ENCODE data around the gene RBM28. TPM values are rescaled to one million over a fixed set of nuclear protein-coding genes. Genes with fewer than 3 reads are reported as not detected.

RBM28 gene
- total RNA-seq, 1 experiment from 2014 or later, result 63.8 TPM

- TF ChIP-seq CTCF (IDR thresholded peaks at IDR 0.05; ENCODE audit: unreplicated experiment), result no peak
- no peaks in the 10 kb centered on the region for H3K9me3 Mint-ChIP-seq (ENCODE audit: unreplicated experiment)
- POLR2A ChIA-PET, result no interaction called here
- H3K4me3 Mint-ChIP-seq (ENCODE audit: unreplicated experiment), result no peak overlapping the region
- no peaks in the 10 kb centered on the region for H3K27me3 Mint-ChIP-seq (ENCODE audit: insufficient read depth, unreplicated experiment)
- no TSS peak for BruUV-seq (replicated peaks)
- CTCF ChIA-PET, result interaction anchor here (0.6 to 14.9 kb wide), 8 partner anchors 12 to 192 kb away, joined by 3 to 372 read pairs (median 10); partner anchors contain the start of gene RBM28
- H3K4me1 Mint-ChIP-seq (ENCODE audit: insufficient read depth, unreplicated experiment), result peaks cover 11% of the 10 kb centered on the region
- intact Hi-C loops (cut with micrococcal nuclease), result loop anchor here (10.0 kb wide), 1 partner anchor 825 kb away; no protein-coding TSS in a partner anchor
- no peak for DNase-seq (ENCODE audit: unreplicated experiment)
- no peak overlapping the region for H3K27ac Mint-ChIP-seq (ENCODE audit: low read depth, unreplicated experiment)
- no peaks in the 10 kb centered on the region for H3K36me3 Mint-ChIP-seq (ENCODE audit: insufficient read depth, unreplicated experiment)
Observed at GRCh38 chr7:128379900-128380479, 36.3 kb upstream of the RBM28 start.

- Mint-ChIP-seq H3K27me3 (ENCODE audit: insufficient read depth, unreplicated experiment) (no peaks in the 10 kb centered on the region), H3K36me3 (ENCODE audit: insufficient read depth, unreplicated experiment) (no peaks in the 10 kb centered on the region), H3K9me3 (ENCODE audit: unreplicated experiment) (no peaks in the 10 kb centered on the region), H3K27ac (ENCODE audit: low read depth, unreplicated experiment) (no peak overlapping the region), H3K4me1 (ENCODE audit: insufficient read depth, unreplicated experiment) (peaks cover 8% of the 10 kb centered on the region), H3K4me3 (ENCODE audit: unreplicated experiment) (no peak overlapping the region)
- DNase-seq (ENCODE audit: unreplicated experiment), result no peak
- CTCF ChIA-PET, result interaction anchor here (0.6 to 4.3 kb wide), 8 partner anchors 8 to 82 kb away, joined by 3 to 24 read pairs (median 4); no protein-coding TSS in a partner anchor
- POLR2A ChIA-PET, result no interaction called here
- BruUV-seq (replicated peaks), result no TSS peak
- intact Hi-C loops (cut with micrococcal nuclease), result no loop called here
- TF ChIP-seq CTCF (IDR thresholded peaks at IDR 0.05; ENCODE audit: unreplicated experiment), result no peak
Observed at GRCh38 chr7:128378637-128379036, 34.9 kb upstream of the RBM28 start.

GRCh38 chr7:128376077-128376476 lies 32.4 kb upstream of the RBM28 start:
- intact Hi-C loops (cut with micrococcal nuclease), result no loop called here
- H3K4me3 Mint-ChIP-seq (ENCODE audit: unreplicated experiment), result no peak overlapping the region
- H3K4me1 Mint-ChIP-seq (ENCODE audit: insufficient read depth, unreplicated experiment), result peaks cover 1% of the 10 kb centered on the region
- H3K9me3 Mint-ChIP-seq (ENCODE audit: unreplicated experiment), result no peaks in the 10 kb centered on the region
- ChIA-PET CTCF (interaction anchor here (3.5 to 4.0 kb wide), 2 partner anchors 11 to 28 kb away, joined by 17 to 24 read pairs; no protein-coding TSS in a partner anchor), POLR2A (no interaction called here)
- no peaks in the 10 kb centered on the region for H3K36me3 Mint-ChIP-seq (ENCODE audit: insufficient read depth, unreplicated experiment)
- TF ChIP-seq CTCF (IDR thresholded peaks at IDR 0.05; ENCODE audit: unreplicated experiment), result no peak
- BruUV-seq (replicated peaks), result no TSS peak
- no peaks in the 10 kb centered on the region for H3K27me3 Mint-ChIP-seq (ENCODE audit: insufficient read depth, unreplicated experiment)
- no peak overlapping the region for H3K27ac Mint-ChIP-seq (ENCODE audit: low read depth, unreplicated experiment)
- DNase-seq (ENCODE audit: unreplicated experiment), result no peak

- Mint-ChIP-seq H3K4me1 (ENCODE audit: insufficient read depth, unreplicated experiment) (no peaks in the 10 kb centered on the region), H3K4me3 (ENCODE audit: unreplicated experiment) (no peak overlapping the region), H3K9me3 (ENCODE audit: unreplicated experiment) (no peaks in the 10 kb centered on the region), H3K36me3 (ENCODE audit: insufficient read depth, unreplicated experiment) (no peaks in the 10 kb centered on the region), H3K27me3 (ENCODE audit: insufficient read depth, unreplicated experiment) (no peaks in the 10 kb centered on the region), H3K27ac (ENCODE audit: low read depth, unreplicated experiment) (no peak overlapping the region)
- no TSS peak for BruUV-seq (replicated peaks)
- intact Hi-C loops (cut with micrococcal nuclease), result no loop called here
- ChIA-PET CTCF (interaction anchor here (0.6 to 3.1 kb wide), 8 partner anchors 12 to 54 kb away, joined by 3 to 24 read pairs (median 4); no protein-coding TSS in a partner anchor), POLR2A (no interaction called here)
- TF ChIP-seq CTCF (IDR thresholded peaks at IDR 0.05; ENCODE audit: unreplicated experiment), result no peak
- no peak for DNase-seq (ENCODE audit: unreplicated experiment)
Observed at GRCh38 chr7:128374041-128374440, 30.3 kb upstream of the RBM28 start.

All from MCF 10A (cell line).